ENCODE measurements around the gene PLEKHA6. TPM values are rescaled to one million over a fixed set of nuclear protein-coding genes. Genes with fewer than 3 reads are reported as not detected.

Gene PLEKHA6
- total and polyA plus RNA-seq, 3 donors from 2014 or later: 5.9 to 14.7 (median 10.0) TPM

GRCh38 chr1:204190212-204191211, 169.2 kb downstream of the PLEKHA6 start:
- Histone ChIP-seq H3K36me3 (ENCODE audit: low read depth, missing control alignments) (no peaks in the 10 kb centered on the region), H3K27me3 (no peaks in the 10 kb centered on the region), H3K9me3 (no peaks in the 10 kb centered on the region), H3K4me3 (peak overlapping the region in 1 of 2 donors; percentile 39), H3K4me1 (no peaks in the 10 kb centered on the region), H3K27ac (no peak overlapping the region)
- no peak for DNase-seq
- TF ChIP-seq POLR2A (IDR thresholded peaks at IDR 0.05) (no peak), CTCF (IDR thresholded peaks at IDR 0.05) (no peak)
- WGBS, 2 donors: 28 to 46% methylated on average over 12 to 36 of the region's 44 CpGs
- intact Hi-C loops (cut with DNase I; ENCODE audit: low total_unique reads): no loop called here

- Histone ChIP-seq H3K4me3 (no peak overlapping the region), H3K9me3 (no peaks in the 10 kb centered on the region), H3K27me3 (no peaks in the 10 kb centered on the region), H3K4me1 (no peaks in the 10 kb centered on the region), H3K27ac (no peak overlapping the region), H3K36me3 (ENCODE audit: low read depth, missing control alignments) (no peaks in the 10 kb centered on the region)
- TF ChIP-seq POLR2A (IDR thresholded peaks at IDR 0.05): no peak
- TF ChIP-seq CTCF (IDR thresholded peaks at IDR 0.05): no peak
- intact Hi-C loops (cut with DNase I; ENCODE audit: low total_unique reads): no loop called here
- DNase-seq: no peak
- 84 to 92% methylated on average over 10 to 11 of the region's 11 CpGs for WGBS, 2 donors
Measured at GRCh38 chr1:204188959-204189639, 170.6 kb downstream of the PLEKHA6 start.

- WGBS, 2 donors: 69 to 82% methylated on average over 10 of the region's 10 CpGs
- Histone ChIP-seq H3K36me3 (ENCODE audit: low read depth, missing control alignments) (no peaks in the 10 kb centered on the region), H3K4me1 (no peaks in the 10 kb centered on the region), H3K27ac (no peak overlapping the region), H3K4me3 (no peak overlapping the region), H3K9me3 (no peaks in the 10 kb centered on the region), H3K27me3 (no peaks in the 10 kb centered on the region)
- no peak for DNase-seq
- no peak for TF ChIP-seq POLR2A (IDR thresholded peaks at IDR 0.05)
- no peak for TF ChIP-seq CTCF (IDR thresholded peaks at IDR 0.05)
- intact Hi-C loops (cut with DNase I; ENCODE audit: low total_unique reads): no loop called here
Measured at GRCh38 chr1:204186597-204186996, 173.1 kb downstream of the PLEKHA6 start.

- Histone ChIP-seq H3K9me3 (no peaks in the 10 kb centered on the region), H3K27me3 (no peaks in the 10 kb centered on the region), H3K36me3 (ENCODE audit: low read depth, missing control alignments) (no peaks in the 10 kb centered on the region), H3K4me3 (no peak overlapping the region), H3K27ac (no peak overlapping the region), H3K4me1 (no peaks in the 10 kb centered on the region)
- 70 to 73% methylated on average over 1 of the region's 1 CpG for WGBS, 2 donors
- intact Hi-C loops (cut with DNase I; ENCODE audit: low total_unique reads): no loop called here
- no peak for TF ChIP-seq POLR2A (IDR thresholded peaks at IDR 0.05)
- TF ChIP-seq CTCF (IDR thresholded peaks at IDR 0.05): no peak
- no peak for DNase-seq
Measured at GRCh38 chr1:204181116-204181515, 178.6 kb downstream of the PLEKHA6 start.

All from testis (tissue), 3 donors.